VCaP (cell line): ENCODE data around the gene NEDD4.
A peak's percentile ranks its signal among the peaks of the same experiment; 100 is the strongest.

Experiments used
- H3K27ac ChIP-seq: fragments of 450-650 bp; 2 replicates; pipeline ENCODE4 v1.5.1; 2017
- TF ChIP-seq, protein P1 (sequence below): fragments of 450-650 bp; conservative IDR thresholded peaks from 2 replicates; pipeline ENCODE4 v1.5.1; 2017; ENCODE audit warnings: mild to moderate bottlenecking, moderate library complexity

The NEDD4 gene

GRCh38 chr15:55942332-55942731 lies 51.1 kb downstream of the NEDD4 start:
- H3K27ac ChIP-seq: no peak overlapping the region
- TF ChIP-seq, protein P1, sequence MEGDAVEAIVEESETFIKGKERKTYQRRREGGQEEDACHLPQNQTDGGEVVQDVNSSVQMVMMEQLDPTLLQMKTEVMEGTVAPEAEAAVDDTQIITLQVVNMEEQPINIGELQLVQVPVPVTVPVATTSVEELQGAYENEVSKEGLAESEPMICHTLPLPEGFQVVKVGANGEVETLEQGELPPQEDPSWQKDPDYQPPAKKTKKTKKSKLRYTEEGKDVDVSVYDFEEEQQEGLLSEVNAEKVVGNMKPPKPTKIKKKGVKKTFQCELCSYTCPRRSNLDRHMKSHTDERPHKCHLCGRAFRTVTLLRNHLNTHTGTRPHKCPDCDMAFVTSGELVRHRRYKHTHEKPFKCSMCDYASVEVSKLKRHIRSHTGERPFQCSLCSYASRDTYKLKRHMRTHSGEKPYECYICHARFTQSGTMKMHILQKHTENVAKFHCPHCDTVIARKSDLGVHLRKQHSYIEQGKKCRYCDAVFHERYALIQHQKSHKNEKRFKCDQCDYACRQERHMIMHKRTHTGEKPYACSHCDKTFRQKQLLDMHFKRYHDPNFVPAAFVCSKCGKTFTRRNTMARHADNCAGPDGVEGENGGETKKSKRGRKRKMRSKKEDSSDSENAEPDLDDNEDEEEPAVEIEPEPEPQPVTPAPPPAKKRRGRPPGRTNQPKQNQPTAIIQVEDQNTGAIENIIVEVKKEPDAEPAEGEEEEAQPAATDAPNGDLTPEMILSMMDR: no peak

DNA sequence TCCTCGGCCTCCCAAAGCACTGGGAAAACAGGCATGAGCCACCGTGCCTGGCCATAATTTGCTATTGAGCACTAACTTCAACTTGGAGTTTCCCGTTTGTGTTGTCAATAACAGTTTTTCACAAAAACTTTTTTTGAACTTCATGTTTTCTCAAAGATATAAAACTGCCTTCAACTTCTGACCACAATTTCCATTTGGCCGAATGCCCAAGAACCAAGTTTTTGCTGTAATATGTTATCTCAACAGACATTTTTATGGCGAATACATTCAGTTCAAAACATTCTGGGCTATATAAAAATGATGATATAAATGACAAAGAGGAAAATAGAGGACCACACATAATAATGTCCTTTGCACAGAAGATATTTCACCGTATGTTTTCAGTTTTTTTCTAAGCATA lies 56.4 kb downstream of the NEDD4 start:
- TF ChIP-seq, protein P1: no peak
- no peak overlapping the region for H3K27ac ChIP-seq

DNA sequence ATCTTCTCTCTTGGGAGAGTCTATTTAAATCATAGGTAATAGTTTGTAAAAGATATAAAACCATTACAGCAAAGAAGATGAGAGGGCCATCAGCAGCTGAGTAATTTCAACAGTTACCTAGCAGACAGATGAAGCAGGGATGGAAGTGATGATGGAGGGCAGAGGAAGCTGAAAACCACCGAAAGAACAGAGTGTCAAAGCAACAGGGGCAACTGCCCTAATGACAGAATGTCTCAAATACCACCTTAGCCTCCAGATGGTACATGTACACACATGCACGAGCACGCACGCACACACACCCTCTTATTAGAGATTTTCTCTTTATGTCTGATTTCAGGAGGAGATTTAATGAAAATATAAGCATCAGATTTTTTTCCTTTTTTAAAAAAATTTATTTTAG lies 64.5 kb downstream of the NEDD4 start:
- no peak overlapping the region for H3K27ac ChIP-seq
- TF ChIP-seq, protein P1: no peak

GRCh38 chr15:55921744-55922143 lies 71.7 kb downstream of the NEDD4 start:
- TF ChIP-seq, protein P1: no peak
- no peak overlapping the region for H3K27ac ChIP-seq

- TF ChIP-seq, protein P1: peak; percentile 81
- no peak overlapping the region for H3K27ac ChIP-seq
Measured at GRCh38 chr15:55917881-55918296, 75.5 kb downstream of the NEDD4 start.

- no peak overlapping the region for H3K27ac ChIP-seq
- TF ChIP-seq, protein P1: no peak
Measured at GRCh38 chr15:55916666-55917409, 76.6 kb downstream of the NEDD4 start.

DNA sequence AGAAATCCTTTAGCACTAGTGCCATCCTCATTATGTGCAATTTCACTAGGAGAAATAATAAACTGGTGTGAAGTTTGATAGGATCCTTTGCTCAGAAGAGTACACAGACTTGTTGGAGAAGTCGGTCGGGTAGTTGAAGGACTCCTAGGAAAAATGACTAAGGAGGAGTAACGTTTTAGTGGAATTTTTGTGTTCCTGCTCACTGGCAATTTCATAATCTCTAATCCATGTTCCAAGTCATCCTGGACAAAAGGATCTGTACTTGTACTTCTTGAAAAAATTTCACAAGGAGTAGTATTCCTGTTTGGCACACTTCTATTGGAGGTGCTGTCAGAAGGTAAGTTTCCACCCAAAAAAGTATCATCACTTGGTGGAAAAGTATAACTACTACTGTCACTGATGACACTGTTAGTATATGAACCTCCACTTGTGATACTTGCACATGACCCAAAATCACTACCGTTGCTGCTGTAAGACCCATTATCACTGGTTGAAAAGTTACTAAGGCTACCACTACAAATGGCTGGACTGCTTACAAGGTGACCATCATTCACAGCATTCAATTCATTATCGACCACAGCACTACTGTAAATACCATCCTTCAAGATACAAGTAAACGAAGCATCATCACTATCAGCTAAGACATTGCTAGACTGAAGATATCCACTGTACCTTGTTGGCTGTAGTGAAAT lies 77.4 kb downstream of the NEDD4 start:
- H3K27ac ChIP-seq: no peak overlapping the region
- TF ChIP-seq, protein P1: no peak
